Skeletal muscle satellite cell (primary cell): Measurements from ENCODE around the gene GNA14.
A peak's percentile ranks its signal among the peaks of the same experiment; 100 is the strongest.

Experiments used
- H3K27me3 ChIP-seq: 2 replicates; pipeline ENCODE4 v1.7.0; 2013; ENCODE audit warnings: low read length; ENCODE audit not compliant: control insufficient read depth, insufficient read depth
- H3K36me3 ChIP-seq: 2 replicates; pipeline ENCODE4 v1.7.0; 2013; ENCODE audit warnings: mild to moderate bottlenecking, control low read depth, low read length; ENCODE audit not compliant: insufficient read depth
- H3K4me1 ChIP-seq: 2 replicates; pipeline ENCODE4 v1.7.0; 2013; ENCODE audit warnings: low read length; ENCODE audit not compliant: control insufficient read depth, insufficient read depth
- H3K4me2 ChIP-seq: 2 replicates; pipeline ENCODE4 v1.7.0; 2013; ENCODE audit warnings: mild to moderate bottlenecking, low read length
- H3K4me3 ChIP-seq: 2 replicates; pipeline ENCODE4 v1.7.0; 2013; ENCODE audit warnings: low read length
- H3K9ac ChIP-seq: 2 replicates; pipeline ENCODE4 v1.7.0; 2013; ENCODE audit warnings: mild to moderate bottlenecking, low read depth, low read length, moderate library complexity
- H3K9me3 ChIP-seq: replicated peaks from 2 replicates; pipeline ENCODE4 v1.7.0; 2013; ENCODE audit warnings: mild to moderate bottlenecking, control low read depth, low read length

GNA14 gene

GRCh38 chr9:77673941-77674791 is 26.0 kb upstream of the GNA14 start:
- H3K4me2 ChIP-seq, result no peak overlapping the region
- H3K36me3 ChIP-seq, result no peaks in the 10 kb centered on the region
- H3K4me3 ChIP-seq, result no peak overlapping the region
- no peaks in the 10 kb centered on the region for H3K9me3 ChIP-seq
- H3K27me3 ChIP-seq, result no peaks in the 10 kb centered on the region
- no peak overlapping the region for H3K9ac ChIP-seq
- no peaks in the 10 kb centered on the region for H3K4me1 ChIP-seq

GRCh38 chr9:77672183-77672582 is 24.1 kb upstream of the GNA14 start:
- Histone ChIP-seq H3K4me1 (no peaks in the 10 kb centered on the region), H3K36me3 (no peaks in the 10 kb centered on the region), H3K9ac (no peak overlapping the region), H3K4me3 (no peak overlapping the region), H3K4me2 (no peak overlapping the region), H3K27me3 (no peaks in the 10 kb centered on the region), H3K9me3 (no peaks in the 10 kb centered on the region)

GRCh38 chr9:77667151-77667550 is 19.0 kb upstream of the GNA14 start:
- H3K36me3 ChIP-seq, result no peaks in the 10 kb centered on the region
- H3K4me3 ChIP-seq, result no peak overlapping the region
- H3K27me3 ChIP-seq, result no peaks in the 10 kb centered on the region
- peaks cover 14% of the 10 kb centered on the region for H3K4me1 ChIP-seq
- no peak overlapping the region for H3K4me2 ChIP-seq
- H3K9ac ChIP-seq, result no peak overlapping the region
- H3K9me3 ChIP-seq, result no peaks in the 10 kb centered on the region

- no peak overlapping the region for H3K9ac ChIP-seq
Measured at GRCh38 chr9:77663754-77664153, 15.6 kb upstream of the GNA14 start.

GRCh38 chr9:77661566-77662085 is 13.5 kb upstream of the GNA14 start:
- Histone ChIP-seq H3K4me3 (no peak overlapping the region), H3K27me3 (no peaks in the 10 kb centered on the region), H3K4me2 (no peak overlapping the region), H3K4me1 (peaks cover 14% of the 10 kb centered on the region), H3K36me3 (no peaks in the 10 kb centered on the region), H3K9me3 (no peaks in the 10 kb centered on the region), H3K9ac (no peak overlapping the region)

More at GRCh38 chr9:77663754-77664153, 15.6 kb upstream of the GNA14 start:
- peak overlapping the region; percentile 44 for H3K4me2 ChIP-seq
- H3K27me3 ChIP-seq, result no peaks in the 10 kb centered on the region
- H3K4me3 ChIP-seq, result no peak overlapping the region
- H3K9me3 ChIP-seq, result no peaks in the 10 kb centered on the region
- H3K4me1 ChIP-seq, result peaks cover 14% of the 10 kb centered on the region
- H3K36me3 ChIP-seq, result no peaks in the 10 kb centered on the region

- Histone ChIP-seq H3K4me3 (no peak overlapping the region), H3K36me3 (no peaks in the 10 kb centered on the region), H3K9me3 (no peaks in the 10 kb centered on the region), H3K27me3 (no peaks in the 10 kb centered on the region), H3K4me1 (peaks cover 14% of the 10 kb centered on the region), H3K4me2 (no peak overlapping the region), H3K9ac (no peak overlapping the region)
Measured at GRCh38 chr9:77659926-77660325, 11.8 kb upstream of the GNA14 start.

GRCh38 chr9:77651203-77651602 is 3.1 kb upstream of the GNA14 start:
- Histone ChIP-seq H3K36me3 (no peaks in the 10 kb centered on the region), H3K4me3 (no peak overlapping the region), H3K4me2 (no peak overlapping the region), H3K27me3 (peaks cover 36% of the 10 kb centered on the region), H3K4me1 (peaks cover 17% of the 10 kb centered on the region), H3K9me3 (no peaks in the 10 kb centered on the region), H3K9ac (no peak overlapping the region)

GRCh38 chr9:77649109-77649812 is 1.1 kb upstream of the GNA14 start:
- H3K4me3 ChIP-seq, result peak overlapping the region; percentile 71

GRCh38 chr9:77647267-77648233 is 572 bp downstream of the GNA14 start:
- Histone ChIP-seq H3K4me2 (peak overlapping the region; percentile 89), H3K4me1 (peaks cover 17% of the 10 kb centered on the region), H3K36me3 (no peaks in the 10 kb centered on the region), H3K27me3 (peaks cover 39% of the 10 kb centered on the region), H3K9ac (no peak overlapping the region), H3K4me3 (peak overlapping the region; percentile 71), H3K9me3 (no peaks in the 10 kb centered on the region)

More at GRCh38 chr9:77649109-77649812, 1.1 kb upstream of the GNA14 start:
- no peak overlapping the region for H3K9ac ChIP-seq
- peaks cover 17% of the 10 kb centered on the region for H3K4me1 ChIP-seq
- H3K4me2 ChIP-seq, result peak overlapping the region; percentile 89
- H3K36me3 ChIP-seq, result no peaks in the 10 kb centered on the region
- no peaks in the 10 kb centered on the region for H3K9me3 ChIP-seq
- peaks cover 39% of the 10 kb centered on the region for H3K27me3 ChIP-seq

- peaks cover 41% of the 10 kb centered on the region for H3K27me3 ChIP-seq
- H3K4me3 ChIP-seq, result no peak overlapping the region
Measured at GRCh38 chr9:77643871-77644270, 4.3 kb downstream of the GNA14 start.

More at GRCh38 chr9:77643871-77644270, 4.3 kb downstream of the GNA14 start:
- Histone ChIP-seq H3K4me1 (peaks cover 13% of the 10 kb centered on the region), H3K36me3 (no peaks in the 10 kb centered on the region), H3K9ac (no peak overlapping the region), H3K4me2 (no peak overlapping the region), H3K9me3 (no peaks in the 10 kb centered on the region)
